HepG2 (cell line): ENCODE results near the gene VPS13D. TPM values are rescaled to one million over a fixed set of nuclear protein-coding genes. Genes with fewer than 3 reads are reported as not detected.

Experiments
- ATAC-seq: fragments of 200-7000 bp; cut with Tn5 transposase; 3 replicates; pipeline ENCODE4 v1.9.1; 2020; ENCODE audit warnings: mild to moderate bottlenecking, moderate library complexity
- BruUV-seq: library from RNA; stranded (reverse); fragments of 400-500 nt; replicated peaks from 2 replicates; lab custom pipeline; 2021; lab: Mats Ljungman, UMichigan
- CTCF ChIA-PET: fragments of 300-600 bp; formaldehyde crosslinking; extraction: SDS; loops from one replicate; lab custom pipeline; 2021; ENCODE audit warnings: low total read pairs, inconsistent platforms, low intra/inter-chr PET ratio; lab: Yijun Ruan, JAX
- POLR2A ChIA-PET: fragments of 350-600 bp; sonication (Branson Sonifier 250); formaldehyde crosslinking; loops from one replicate; lab custom pipeline; 2020; ENCODE audit warnings: antibody characterized with exemption, inconsistent platforms; lab: Yijun Ruan, JAX
- DNase-seq: peaks from one replicate; pipeline ENCODE4 v3.0.0-alpha.2; 2015; ENCODE audit warnings: low spot score
- FAIRE-seq: peaks from 3 replicates; lab custom pipeline; 2011; peaks lifted over from hg19 to GRCh38; lab: Jason Lieb, UNC
- H2AFZ ChIP-seq: one replicate; pipeline ENCODE4 v1.6.1; 2011; ENCODE audit warnings: low read length, inconsistent platforms
- H3K27ac ChIP-seq: fragments of 300-600 bp; 3 replicates; pipeline ENCODE4 v1.8.0; 2011; ENCODE audit warnings: mixed run types, mild to moderate bottlenecking, mixed read lengths, low read length, inconsistent platforms; ENCODE audit not compliant: insufficient read depth; ENCODE audit errors: extremely low read length
- H3K27me3 ChIP-seq, 2 experiments: fragments of 200-600 bp in 1 of 2; 2 replicates in 1 of 2; 3 replicates in 1 of 2; pipeline versions ENCODE4 v1.6.0 to v1.8.0; 2011; ENCODE audit warnings: low read length in 2 of 2, mild to moderate bottlenecking in 2 of 2, moderate library complexity in 2 of 2, inconsistent platforms in 1 of 2; ENCODE audit not compliant: insufficient read depth in 2 of 2, control insufficient read depth in 1 of 2
- H3K36me3 ChIP-seq, 2 experiments: fragments of 200-600 bp in 1 of 2; replicated peaks in 1 of 2; 2 replicates in 1 of 2; 3 replicates in 1 of 2; pipeline versions ENCODE4 v1.5.1 to v1.8.0; 2011; ENCODE audit warnings: low read length in 2 of 2, inconsistent platforms in 1 of 2; ENCODE audit not compliant: insufficient read depth in 2 of 2, control insufficient read depth in 1 of 2
- H3K4me1 ChIP-seq: 2 replicates; pipeline ENCODE4 v1.5.1; 2012; ENCODE audit warnings: low read length, inconsistent platforms; ENCODE audit not compliant: insufficient read depth
- H3K4me2 ChIP-seq: 2 replicates; pipeline ENCODE4 v1.6.0; 2011; ENCODE audit warnings: low read depth, low read length, inconsistent platforms
- H3K4me3 ChIP-seq, 3 experiments: fragments of 200-600 bp in 1 of 3; sonication (generic), shearing (Covaris generic) in 1 of 3; replicated peaks in 1 of 3; 2 replicates each; pipeline ENCODE4 v1.5.1; 2011 to 2016; ENCODE audit warnings: low read length in 3 of 3, inconsistent platforms in 2 of 3, low read depth in 2 of 3, mild to moderate bottlenecking in 2 of 3, control low read depth in 1 of 3, mixed read lengths in 1 of 3; ENCODE audit not compliant: insufficient read depth in 1 of 3
- H3K79me2 ChIP-seq: one replicate; pipeline ENCODE4 v1.6.1; 2011; ENCODE audit warnings: low read length, inconsistent platforms; ENCODE audit not compliant: insufficient read depth
- H3K9ac ChIP-seq: 2 replicates; pipeline ENCODE4 v1.6.0; 2011; ENCODE audit warnings: mild to moderate bottlenecking, low read depth, low read length, inconsistent platforms; ENCODE audit not compliant: insufficient read depth
- H3K9me3 ChIP-seq: 2 replicates; pipeline ENCODE4 v1.5.1; 2012; ENCODE audit warnings: mild to moderate bottlenecking, low read length
- H4K20me1 ChIP-seq: 2 replicates; pipeline ENCODE4 v1.6.0; 2011; ENCODE audit warnings: inconsistent platforms, mild to moderate bottlenecking, low read length, moderate library complexity; ENCODE audit not compliant: insufficient read depth
- BRCA1 ChIP-seq: sonication (generic); formaldehyde crosslinking; IDR thresholded peaks from 2 replicates; pipeline ENCODE4 v1.4.0; 2020; ENCODE audit warnings: missing genetic modification reagents
- CC2D1A ChIP-seq: sonication (generic); formaldehyde crosslinking; IDR thresholded peaks from 2 replicates; pipeline ENCODE4 v1.8.1; 2023; ENCODE audit warnings: mild to moderate bottlenecking, missing genetic modification reagents
- CCDC6 ChIP-seq: sonication (generic); formaldehyde crosslinking; IDR thresholded peaks from 2 replicates; pipeline ENCODE4 v1.8.1; 2022; ENCODE audit warnings: mild to moderate bottlenecking, missing genetic modification reagents, moderate library complexity
- E2F2 ChIP-seq: sonication (generic); formaldehyde crosslinking; IDR thresholded peaks from 2 replicates; pipeline ENCODE4 v1.4.0; 2020; ENCODE audit warnings: missing genetic modification reagents, borderline replicate concordance
- ELF4 ChIP-seq: sonication (generic); formaldehyde crosslinking; IDR thresholded peaks from 2 replicates; pipeline ENCODE4 v1.5.0; 2020; ENCODE audit warnings: missing genetic modification reagents, mild to moderate bottlenecking, moderate library complexity, borderline replicate concordance
- GATAD1 ChIP-seq: IDR thresholded peaks from 2 replicates; pipeline ENCODE4 v1.6.1; 2016; ENCODE audit warnings: missing genetic modification reagents, missing compliant biosample characterization
- MEF2D ChIP-seq: sonication (generic); formaldehyde crosslinking; IDR thresholded peaks from 2 replicates; pipeline ENCODE4 v1.5.1; 2020; ENCODE audit warnings: mild to moderate bottlenecking, missing genetic modification reagents
- PHB2 ChIP-seq: fragments of 450-650 bp; IDR thresholded peaks from 2 replicates; pipeline ENCODE4 v1.6.1; 2018; ENCODE audit not compliant: partially characterized antibody
- PHF8 ChIP-seq: sonication (generic); formaldehyde crosslinking; IDR thresholded peaks from 2 replicates; pipeline ENCODE4 v1.5.0; 2020; ENCODE audit warnings: missing genetic modification reagents
- SATB2 ChIP-seq: sonication (generic); formaldehyde crosslinking; IDR thresholded peaks from 2 replicates; pipeline ENCODE4 v1.5.0; 2020; ENCODE audit warnings: missing genetic modification reagents
- SP1 ChIP-seq, 2 experiments: fragments of 450-650 bp in 1 of 2; sonication (generic) in 1 of 2; formaldehyde crosslinking in 1 of 2; IDR thresholded peaks; 2 replicates each; pipeline versions ENCODE4 v1.4.0 to v1.6.1; 2016 to 2020; ENCODE audit warnings: missing genetic modification reagents in 1 of 2
- ZNF331 ChIP-seq: sonication (generic); formaldehyde crosslinking; IDR thresholded peaks from 2 replicates; pipeline ENCODE4 v1.4.0; 2020; ENCODE audit warnings: missing genetic modification reagents
- ZNF367 ChIP-seq: sonication (generic); formaldehyde crosslinking; IDR thresholded peaks from 2 replicates; pipeline ENCODE4 v1.4.0; 2020; ENCODE audit warnings: missing genetic modification reagents, borderline replicate concordance
- ZNF674 ChIP-seq: sonication (generic); formaldehyde crosslinking; IDR thresholded peaks from 2 replicates; pipeline ENCODE4 v1.5.0; 2020; ENCODE audit warnings: low read depth, mild to moderate bottlenecking, missing genetic modification reagents
- ZNF891 ChIP-seq: sonication (generic); formaldehyde crosslinking; IDR thresholded peaks from 2 replicates; pipeline ENCODE4 v1.5.0; 2020; ENCODE audit warnings: mild to moderate bottlenecking, missing genetic modification reagents
- WGBS: methylation state at CpG from one replicate; pipeline ENCODE4 v1.1.6; 2017; ENCODE audit warnings: low lambda C conversion rate; 5-methylcytosine and 5-hydroxymethylcytosine counted together
- in situ Hi-C: cut with HindIII; loops from 2 replicates; pipeline ENCODE4 v1.10.0; 2017; ENCODE audit warnings: low pct_unique_long_range_greater_than_20kb; ENCODE audit not compliant: extremely low pct_ligation_motif_present
- intact Hi-C: fragments of 100-400 bp; cut with micrococcal nuclease; formaldehyde crosslinking; loops from one replicate; pipeline ENCODE4 v1.10.0; 2022; ENCODE audit not compliant: unreplicated experiment
- polyA plus RNA-seq, 8 experiments: library from polyadenylated mRNA; depleted of rRNA in 3 of 8; stranded (reverse) in 7 of 8; unstranded in 1 of 8; fragments of >200 nt; fragmentation: Illumina TruSeq in 4 of 8; extraction: Trizol in 4 of 8; gene quantifications; 2 replicates each; pipeline versions ENCODE4 v1.2.1 to v1.2.3, GENCODE V29; 2011 to 2016; ENCODE audit warnings: low read depth in 4 of 8, missing spikeins in 1 of 8, mixed read lengths in 1 of 8; ENCODE audit not compliant: insufficient read depth in 1 of 8
- total RNA-seq, 5 experiments: library from RNA; depleted of rRNA; stranded (reverse); fragments of >200 nt; fragmentation: Illumina TruSeq; extraction: Trizol; gene quantifications; 2 replicates each; pipeline ENCODE4 v1.2.3, GENCODE V29; 2016; ENCODE audit warnings: low read depth in 1 of 5

Gene VPS13D
- total and polyA plus RNA-seq, 2 of the 13 experiments (the other 11 are each of a cell fraction or from before 2014, with no cell fraction given): 8.6 to 13.9 TPM

- peaks cover 13 to 27% of the 10 kb centered on the region in 2 experiments; a peak in 4 of 5 replicates for H3K36me3 ChIP-seq
- in situ Hi-C loops: no loop called here
- no peaks in the 10 kb centered on the region for H3K9me3 ChIP-seq
- WGBS: 97% methylated on average over 2 of the region's 2 CpGs
- H3K27me3 ChIP-seq: no peaks in the 10 kb centered on the region
- POLR2A ChIA-PET: no interaction called here
- H3K9ac ChIP-seq: no peak overlapping the region
- TF ChIP-seq GATAD1 (CRISPR knock-in tag) (no peak), MEF2D (no peak), CCDC6 (no peak), SP1 (IDR thresholded peaks at IDR 0.05) (no peak), SP1 (CRISPR knock-in tag; IDR thresholded peaks at IDR 0.05) (no peak), SATB2 (CRISPR knock-in tag) (no peak), CC2D1A (CRISPR knock-in tag) (no peak), ZNF891 (CRISPR knock-in tag) (no peak), PHB2 (no peak), ZNF367 (CRISPR knock-in tag) (no peak), E2F2 (CRISPR knock-in tag) (no peak), ZNF331 (CRISPR knock-in tag) (no peak), BRCA1 (CRISPR knock-in tag) (no peak), ELF4 (CRISPR knock-in tag) (no peak), ZNF674 (CRISPR knock-in tag) (no peak), PHF8 (CRISPR knock-in tag) (no peak)
- CTCF ChIA-PET: no interaction called here
- no peaks in the 10 kb centered on the region for H4K20me1 ChIP-seq
- H3K4me3 ChIP-seq: no peak overlapping the region
- intact Hi-C loops: no loop called here
- no TSS peak for BruUV-seq
- peaks cover 20% of the 10 kb centered on the region for H3K4me1 ChIP-seq
- no peak overlapping the region for H3K27ac ChIP-seq
- H3K79me2 ChIP-seq: no peaks in the 10 kb centered on the region
- no peak overlapping the region for H2AFZ ChIP-seq
- ATAC-seq (no peak), FAIRE-seq (no peak), DNase-seq (no peak)
- H3K4me2 ChIP-seq: no peak overlapping the region
These were observed 231.9 kb downstream of the VPS13D start for GRCh38 chr1:12461754-12462153.
